Small intestine (tissue), 7 donors: ENCODE measurements around the gene KCNJ12. TPM values are rescaled to one million over a fixed set of nuclear protein-coding genes. Genes with fewer than 3 reads are reported as not detected.

Experiments used
- DNase-seq, 2 donors: peaks; one replicate each; pipeline versions ENCODE4 v3.0.0 to v3.0.0-alpha.2; 2013
- FAIRE-seq: peaks from 2 replicates; lab custom pipeline; 2012; peaks lifted over from hg19 to GRCh38; lab: Jason Lieb, UNC
- H3K27ac ChIP-seq, 3 donors: one replicate each; pipeline ENCODE4 v1.5.1; 2013; ENCODE audit warnings: low read length in 2 of 3, mild to moderate bottlenecking in 2 of 3, control low read depth in 1 of 3, inconsistent platforms in 1 of 3, low read depth in 1 of 3, moderate library complexity in 1 of 3
- H3K27me3 ChIP-seq, 3 donors: one replicate each; pipeline ENCODE4 v1.6.1; 2013; ENCODE audit warnings: low read length in 3 of 3, inconsistent platforms in 1 of 3; ENCODE audit not compliant: control insufficient read depth in 3 of 3, insufficient read depth in 3 of 3
- H3K36me3 ChIP-seq, 3 donors: one replicate each; pipeline ENCODE4 v1.6.1; 2013; ENCODE audit warnings: low read length in 3 of 3, inconsistent platforms in 1 of 3, low read depth in 1 of 3, mild to moderate bottlenecking in 1 of 3, moderate library complexity in 1 of 3; ENCODE audit not compliant: control insufficient read depth in 3 of 3, insufficient read depth in 2 of 3
- H3K4me1 ChIP-seq, 3 donors: one replicate each; pipeline ENCODE4 v1.6.1; 2013; ENCODE audit warnings: low read length in 2 of 3, inconsistent platforms in 1 of 3, low read depth in 1 of 3, mild to moderate bottlenecking in 1 of 3, moderate library complexity in 1 of 3; ENCODE audit not compliant: control insufficient read depth in 3 of 3, insufficient read depth in 2 of 3
- H3K4me3 ChIP-seq, 3 donors: one replicate each; pipeline ENCODE4 v1.5.1; 2013; ENCODE audit warnings: low read length in 3 of 3, control low read depth in 1 of 3, inconsistent platforms in 1 of 3, low read depth in 1 of 3, mild to moderate bottlenecking in 1 of 3, moderate library complexity in 1 of 3
- H3K9me3 ChIP-seq, 2 donors: one replicate each; pipeline ENCODE4 v1.6.1; 2013; ENCODE audit warnings: low read depth in 1 of 2, low read length in 1 of 2; ENCODE audit not compliant: control insufficient read depth in 2 of 2, insufficient read depth in 1 of 2
- WGBS, 3 donors: extraction: QIAGEN DNeasy Blood & Tissue Kit; methylation state at CpG; one replicate each; pipeline ENCODE4 v1.1.7; 2013; 5-methylcytosine and 5-hydroxymethylcytosine counted together
- polyA plus RNA-seq, 4 donors: library from polyadenylated mRNA; stranded (reverse) in 3 of 4; unstranded in 1 of 4; fragments of 200-250 nt in 3 of 4; fragments of 120-200 nt in 1 of 4; gene quantifications; one replicate each; pipeline versions ENCODE4 v1.2.1 to v1.2.3, GENCODE V29; 2013
- donor health status: healthy with polysubstance abuse.
- donor health status: control.
- donor health status: control.
- donor health status: Bipolar disorder and iron deficiency.
- donor health status: healthy.

The KCNJ12 gene
- polyA plus RNA-seq, 4 donors: 2.0 to 17.8 TPM; not detected in 2

DNA sequence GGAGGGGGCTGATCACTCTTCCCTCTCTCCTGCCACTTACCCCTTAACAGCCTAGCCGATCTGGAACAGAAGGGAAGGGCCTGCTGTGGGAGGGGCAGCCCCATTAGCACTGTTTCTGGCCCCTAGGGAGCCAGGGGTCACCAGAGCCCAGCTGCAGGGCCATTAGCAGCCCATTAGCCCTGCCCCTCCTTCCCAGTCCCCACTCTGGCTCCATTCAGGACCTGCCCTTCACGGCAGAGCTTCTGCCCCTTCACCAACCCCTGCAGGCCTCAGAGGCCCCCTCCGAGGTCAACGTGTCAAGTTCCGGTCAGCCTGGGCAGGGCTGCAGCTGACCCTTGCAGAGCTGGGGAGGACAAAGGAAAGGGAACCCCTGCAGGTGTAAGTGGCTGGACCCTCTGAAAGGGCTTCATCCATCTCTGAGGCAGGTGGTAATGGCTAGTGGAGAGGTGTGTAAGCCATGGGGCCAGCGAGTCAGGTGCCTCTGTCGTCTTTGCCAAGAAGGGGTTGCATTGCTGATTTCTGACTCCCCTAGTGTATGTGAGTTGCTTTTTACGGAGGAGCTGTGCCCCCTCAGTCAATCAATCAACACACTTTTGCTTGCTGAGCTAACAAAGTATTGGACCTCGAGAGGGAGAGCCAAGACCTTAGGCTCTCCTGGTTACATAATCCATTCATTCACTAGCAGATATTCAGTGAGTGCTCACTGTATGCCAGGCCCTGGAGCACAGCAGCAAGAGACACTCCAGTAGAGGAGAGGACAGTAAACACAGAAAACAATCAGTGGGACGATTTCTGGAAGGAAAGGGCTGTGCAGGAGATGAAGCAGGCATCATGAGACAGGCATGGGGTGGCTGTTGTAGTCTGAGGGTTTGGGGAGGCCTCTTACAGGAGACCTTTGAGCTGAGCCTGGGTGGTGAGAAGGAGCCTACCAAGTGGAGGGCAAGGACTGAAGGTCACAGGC lies 18.2 kb upstream of the KCNJ12 start:
- H3K4me3 ChIP-seq: no peak overlapping the region
- no peaks in the 10 kb centered on the region for H3K36me3 ChIP-seq
- 56 to 66% (median 61%) methylated on average over 9 to 10 of the region's 10 CpGs for WGBS, 3 donors
- H3K9me3 ChIP-seq: no peaks in the 10 kb centered on the region
- no peak for FAIRE-seq
- H3K27ac ChIP-seq: peak overlapping the region in 1 of 3 donors; percentile 10
- peak in 1 of 2 donors; percentile 67 for DNase-seq
- H3K27me3 ChIP-seq: no peaks in the 10 kb centered on the region
- peaks cover 0 to 20% (median 0%) of the 10 kb centered on the region in 3 donors for H3K4me1 ChIP-seq

DNA sequence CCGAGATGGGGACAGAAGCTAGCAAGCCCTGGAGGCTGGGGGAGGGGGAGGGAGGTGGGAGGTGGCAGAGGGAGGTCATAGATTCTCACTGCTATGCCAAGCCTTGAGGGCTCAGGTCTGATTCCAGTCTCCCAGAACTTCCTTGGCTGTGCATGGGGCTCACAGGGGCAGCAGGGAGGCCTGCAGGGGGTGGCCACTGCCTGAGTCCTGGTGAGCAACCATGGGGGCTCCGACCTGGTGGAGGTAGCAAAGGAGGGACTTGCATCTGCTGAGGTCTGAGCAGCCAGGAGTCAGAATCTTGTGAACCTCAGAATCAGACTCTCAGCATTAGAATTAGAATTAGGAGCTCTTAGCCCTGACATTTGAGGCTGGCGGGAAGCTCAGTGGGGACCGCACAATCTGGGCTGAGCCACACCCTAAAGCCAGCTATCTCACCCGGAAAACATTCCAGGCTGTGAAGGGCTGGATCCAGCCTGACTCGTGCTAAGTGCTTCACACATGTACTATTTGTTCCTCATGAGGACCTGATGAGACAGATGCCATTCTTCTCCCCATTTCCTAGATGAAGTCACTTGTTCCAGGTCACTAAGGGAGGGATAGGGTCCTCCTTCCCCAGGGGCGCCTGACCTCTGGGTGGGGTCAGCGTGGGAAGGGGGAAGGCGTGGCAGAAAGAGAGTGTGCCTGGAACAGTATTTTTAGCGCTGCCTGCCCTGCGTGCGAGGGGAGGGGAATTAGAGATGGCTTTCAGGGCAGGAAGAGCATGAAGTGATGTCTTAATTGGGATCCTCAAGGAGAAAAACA lies 17.3 kb upstream of the KCNJ12 start:
- H3K27ac ChIP-seq: peak overlapping the region in 1 of 3 donors; percentile 69
- no peaks in the 10 kb centered on the region for H3K27me3 ChIP-seq
- H3K36me3 ChIP-seq: no peaks in the 10 kb centered on the region
- WGBS, 3 donors: 20 to 53% (median 41%) methylated on average over 12 of the region's 12 CpGs
- FAIRE-seq: no peak
- peaks cover 0 to 20% (median 0%) of the 10 kb centered on the region in 3 donors for H3K4me1 ChIP-seq
- DNase-seq: peak; percentile 70 to 81
- no peak overlapping the region for H3K4me3 ChIP-seq
- H3K9me3 ChIP-seq: no peaks in the 10 kb centered on the region

DNA sequence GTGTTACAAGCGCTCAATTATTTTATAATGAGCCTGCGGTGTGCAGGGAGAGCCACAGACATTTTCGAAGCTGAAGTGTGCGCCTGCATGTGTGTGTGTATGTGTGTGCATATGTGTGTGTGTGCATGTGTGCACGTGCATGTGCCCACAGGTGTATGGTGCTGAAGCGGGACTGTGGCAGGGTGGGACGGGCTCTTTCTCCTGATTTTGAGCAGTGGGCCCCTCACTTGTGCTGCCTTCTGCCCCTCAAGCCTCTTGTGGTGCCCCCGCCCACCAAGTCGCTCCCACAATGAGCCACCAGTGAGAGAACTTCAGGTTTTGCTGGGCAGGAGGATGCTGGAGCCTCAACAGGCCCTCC lies 16.7 kb upstream of the KCNJ12 start:
- Histone ChIP-seq H3K27ac (peak overlapping the region in 1 of 3 donors; percentile 32), H3K4me1 (peaks cover 0 to 20% (median 0%) of the 10 kb centered on the region in 3 donors), H3K36me3 (no peaks in the 10 kb centered on the region), H3K9me3 (no peaks in the 10 kb centered on the region), H3K4me3 (no peak overlapping the region), H3K27me3 (no peaks in the 10 kb centered on the region)
- DNase-seq (no peak), FAIRE-seq (no peak)
- WGBS, 3 donors: 73 to 85% (median 75%) methylated on average over 9 of the region's 9 CpGs

DNA sequence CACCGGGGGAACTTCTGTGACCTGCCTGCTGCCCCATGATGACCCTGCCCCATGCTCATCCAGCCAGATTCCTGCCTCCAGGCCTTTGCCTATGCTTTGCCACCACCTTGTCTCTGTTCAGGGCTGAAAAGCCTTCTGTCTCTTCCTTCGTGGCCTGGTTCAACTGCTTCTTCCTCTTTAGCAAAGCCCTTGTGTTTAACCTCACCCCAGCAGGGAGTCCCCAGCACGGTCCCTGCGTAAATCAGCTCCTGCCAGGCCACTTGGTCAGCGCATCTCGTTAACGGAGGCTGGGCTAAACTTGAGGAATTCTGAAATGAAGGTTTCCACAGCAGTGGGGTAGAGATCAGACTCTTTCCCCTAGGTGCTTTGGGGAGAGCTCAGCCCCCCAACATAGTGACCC lies 16.1 kb upstream of the KCNJ12 start:
- WGBS, 3 donors: 65 to 87% (median 77%) methylated on average over 7 of the region's 7 CpGs
- Histone ChIP-seq H3K4me1 (peaks cover 0 to 20% (median 0%) of the 10 kb centered on the region in 3 donors), H3K36me3 (no peaks in the 10 kb centered on the region), H3K4me3 (no peak overlapping the region), H3K27ac (no peak overlapping the region), H3K9me3 (no peaks in the 10 kb centered on the region), H3K27me3 (no peaks in the 10 kb centered on the region)
- DNase-seq: no peak
- no peak for FAIRE-seq

DNA sequence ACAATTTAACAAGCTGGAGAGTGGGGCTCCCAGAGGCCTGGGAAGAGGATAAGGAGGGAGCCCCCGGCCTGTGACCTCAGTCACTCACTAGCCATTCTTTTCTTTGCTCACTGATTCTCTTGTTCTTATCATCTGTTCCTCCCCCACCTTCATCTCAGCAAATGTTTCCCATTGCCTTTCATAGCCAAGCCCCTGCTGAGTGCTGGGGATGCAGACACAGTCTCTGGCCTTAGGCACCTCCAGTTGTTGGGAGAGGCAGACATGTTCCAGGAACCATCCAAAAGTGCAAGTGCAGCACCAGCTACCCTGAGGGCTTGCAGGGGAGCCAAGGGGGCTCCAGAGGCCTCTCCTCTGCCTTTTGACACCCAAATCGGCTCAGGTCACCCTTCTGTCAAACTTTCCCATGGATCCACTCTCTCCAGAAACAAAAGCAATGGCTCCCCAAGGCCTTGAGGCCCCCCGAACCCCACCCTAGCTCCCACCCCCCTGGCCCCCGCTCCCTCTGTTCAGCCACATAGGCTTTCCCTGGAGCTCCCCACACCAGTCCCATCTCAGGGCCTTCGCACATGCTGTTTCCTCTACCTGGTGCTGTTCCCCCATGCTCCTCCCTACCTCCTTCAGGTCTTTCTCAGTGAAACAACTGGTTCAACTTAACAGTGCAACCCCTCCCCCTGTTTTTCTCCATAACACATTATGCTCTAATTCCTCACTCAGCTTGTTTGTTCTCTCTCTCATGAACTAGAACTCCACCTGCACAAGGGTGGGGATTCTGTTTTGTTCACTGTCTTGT lies 14.9 kb upstream of the KCNJ12 start:
- Histone ChIP-seq H3K4me1 (peaks cover 0 to 20% (median 0%) of the 10 kb centered on the region in 3 donors), H3K27me3 (no peaks in the 10 kb centered on the region), H3K4me3 (no peak overlapping the region), H3K9me3 (no peaks in the 10 kb centered on the region), H3K36me3 (no peaks in the 10 kb centered on the region), H3K27ac (no peak overlapping the region)
- 65 to 76% (median 70%) methylated on average over 5 of the region's 5 CpGs for WGBS, 3 donors
- no peak for DNase-seq
- no peak for FAIRE-seq

DNA sequence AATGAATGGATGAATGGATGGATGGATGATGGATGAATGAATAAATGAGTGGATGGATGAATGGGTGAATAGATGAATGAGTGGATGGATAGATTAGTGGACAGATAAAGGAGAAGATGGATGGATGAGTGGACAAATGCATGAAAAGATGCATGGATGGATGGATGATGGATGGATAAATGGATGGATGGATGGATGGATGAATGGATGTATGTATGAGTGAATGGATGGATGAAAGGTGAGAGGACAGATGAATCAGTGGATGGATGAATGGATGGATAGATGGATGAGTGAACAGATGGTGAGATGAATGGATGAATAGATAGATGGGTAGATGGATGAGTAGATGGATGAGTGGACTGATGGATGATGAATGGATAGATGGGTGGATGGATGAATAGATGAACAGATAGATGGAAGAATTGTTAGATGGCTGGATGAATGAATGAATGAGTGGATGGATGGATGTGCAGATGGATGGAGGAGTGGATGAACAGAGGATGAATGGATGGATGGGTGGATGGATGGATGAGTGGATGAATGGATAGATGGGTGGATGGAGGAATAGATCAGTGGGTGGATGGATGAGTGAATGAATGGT lies 13.7 kb upstream of the KCNJ12 start:
- no peak for DNase-seq
- Histone ChIP-seq H3K9me3 (no peaks in the 10 kb centered on the region), H3K4me1 (peaks cover 0 to 20% (median 0%) of the 10 kb centered on the region in 3 donors), H3K27me3 (no peaks in the 10 kb centered on the region), H3K4me3 (no peak overlapping the region), H3K36me3 (no peaks in the 10 kb centered on the region), H3K27ac (no peak overlapping the region)
- FAIRE-seq: no peak

DNA sequence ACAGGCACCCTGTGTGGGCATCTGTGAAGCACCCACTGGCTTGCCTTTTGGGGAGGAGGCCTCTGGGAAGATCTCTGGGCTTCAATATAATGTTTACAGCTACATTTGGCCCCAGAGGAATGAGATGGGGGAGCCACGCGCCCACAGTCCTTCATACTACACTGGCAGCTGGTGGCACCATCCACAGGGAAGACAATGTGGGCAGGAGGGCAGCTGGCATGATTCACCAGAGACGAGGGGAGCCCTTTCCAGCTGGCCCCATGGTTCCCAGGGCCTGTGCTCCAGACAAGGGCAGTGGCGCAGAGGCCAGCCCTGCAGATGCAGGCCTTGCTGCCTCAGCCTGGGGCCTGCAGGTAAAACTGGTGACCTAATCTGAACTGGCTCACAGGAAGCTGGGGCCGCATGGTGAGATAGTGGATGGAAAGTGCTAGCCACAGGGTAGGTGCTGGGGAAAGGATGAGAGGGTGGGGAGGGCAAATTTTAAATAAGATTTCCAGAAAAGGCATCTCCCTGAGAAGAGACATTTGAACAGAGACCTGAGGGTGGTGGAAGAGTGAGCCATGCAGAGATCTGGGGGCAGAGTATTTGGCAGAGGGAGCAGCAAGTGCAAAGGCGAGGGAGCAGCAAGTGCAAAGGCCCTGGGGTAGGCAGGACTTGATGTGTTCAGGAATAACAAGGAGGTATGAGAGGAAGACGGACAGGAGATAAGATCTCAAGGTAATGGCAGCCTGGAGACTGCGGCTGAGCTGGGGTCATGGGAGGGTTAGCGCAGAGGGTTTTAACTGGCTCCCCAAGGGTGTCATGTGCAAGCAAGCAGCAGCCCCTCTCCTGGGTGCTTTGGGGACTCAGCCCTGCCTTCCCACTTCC lies 12.1 kb upstream of the KCNJ12 start:
- H3K4me1 ChIP-seq: peaks cover 0 to 6% (median 0%) of the 10 kb centered on the region in 3 donors
- no peaks in the 10 kb centered on the region for H3K27me3 ChIP-seq
- 83 to 85% (median 83%) methylated on average over 9 of the region's 9 CpGs for WGBS, 3 donors
- no peaks in the 10 kb centered on the region for H3K9me3 ChIP-seq
- no peak overlapping the region for H3K4me3 ChIP-seq
- H3K36me3 ChIP-seq: no peaks in the 10 kb centered on the region
- DNase-seq: no peak
- no peak overlapping the region for H3K27ac ChIP-seq
- FAIRE-seq: no peak
